BLaER1 treated with 17β-estradiol and CSF1 and Interleukin-3, amounts not matched to agents 10 nM and 100 nM (cell line): ENCODE results near the gene CHST3.
"Not testable (repeated sequence)": the region's sequence is repeated elsewhere in the genome, so short reads cannot be mapped to it uniquely, and the experiment has no call there.

Experiments used
- H3K27ac ChIP-seq, 11 experiments: shearing (Covaris generic); formaldehyde crosslinking; 2 replicates each; pipeline ENCODE4 v1.8.1; 2022
- H3K27me3 ChIP-seq, 11 experiments: shearing (Covaris generic); formaldehyde crosslinking; 2 replicates each; pipeline ENCODE4 v1.8.1; 2022
- H3K36me3 ChIP-seq, 11 experiments: shearing (Covaris generic); formaldehyde crosslinking; 2 replicates each; pipeline ENCODE4 v1.8.1; 2022
- H3K4me1 ChIP-seq, 10 experiments: shearing (Covaris generic); formaldehyde crosslinking; 2 replicates each; pipeline ENCODE4 v1.8.1; 2022
- H3K4me2 ChIP-seq, 11 experiments: shearing (Covaris generic); formaldehyde crosslinking; 2 replicates each; pipeline ENCODE4 v1.8.1; 2022
- H3K4me3 ChIP-seq, 10 experiments: shearing (Covaris generic); formaldehyde crosslinking; 2 replicates each; pipeline ENCODE4 v1.8.1; 2022
- H3K9ac ChIP-seq, 11 experiments: shearing (Covaris generic); formaldehyde crosslinking; 2 replicates each; pipeline ENCODE4 v1.8.1; 2022
- H3K9me3 ChIP-seq, 11 experiments: shearing (Covaris generic); formaldehyde crosslinking; replicated peaks in 1 of 11; 2 replicates each; pipeline ENCODE4 v1.8.1; 2022
- H4K20me1 ChIP-seq, 11 experiments: shearing (Covaris generic); formaldehyde crosslinking; 2 replicates each; pipeline ENCODE4 v1.8.1; 2022
- Cebpa-rat ChIP-seq, 11 experiments: shearing (Covaris generic); IDR thresholded peaks; 2 replicates each; pipeline ENCODE4 v1.8.1; 2022

The CHST3 gene

GRCh38 chr10:71974489-71975021 is 10.4 kb downstream of the CHST3 start:
- Histone ChIP-seq H3K36me3 (no peaks in the 10 kb centered on the region), H3K27ac (no peak overlapping the region), H3K4me1 (peaks cover 23 to 49% (median 35%) of the 10 kb centered on the region in 10 experiments), H3K4me2 (peak overlapping the region in 1 of 11 experiments; percentile 28; a peak in 1 of 22 replicates), H3K27me3 (peaks cover 0 to 24% (median 15%) of the 10 kb centered on the region in 11 experiments; a peak in 11 of 22 replicates), H3K9me3 (no peaks in the 10 kb centered on the region), H4K20me1 (peaks cover 0 to 35% (median 0%) of the 10 kb centered on the region in 11 experiments; a peak in 4 of 22 replicates), H3K9ac (no peak overlapping the region), H3K4me3 (no peak overlapping the region)
- no peak for TF ChIP-seq Cebpa-rat (IDR thresholded peaks at IDR 0.05)

DNA sequence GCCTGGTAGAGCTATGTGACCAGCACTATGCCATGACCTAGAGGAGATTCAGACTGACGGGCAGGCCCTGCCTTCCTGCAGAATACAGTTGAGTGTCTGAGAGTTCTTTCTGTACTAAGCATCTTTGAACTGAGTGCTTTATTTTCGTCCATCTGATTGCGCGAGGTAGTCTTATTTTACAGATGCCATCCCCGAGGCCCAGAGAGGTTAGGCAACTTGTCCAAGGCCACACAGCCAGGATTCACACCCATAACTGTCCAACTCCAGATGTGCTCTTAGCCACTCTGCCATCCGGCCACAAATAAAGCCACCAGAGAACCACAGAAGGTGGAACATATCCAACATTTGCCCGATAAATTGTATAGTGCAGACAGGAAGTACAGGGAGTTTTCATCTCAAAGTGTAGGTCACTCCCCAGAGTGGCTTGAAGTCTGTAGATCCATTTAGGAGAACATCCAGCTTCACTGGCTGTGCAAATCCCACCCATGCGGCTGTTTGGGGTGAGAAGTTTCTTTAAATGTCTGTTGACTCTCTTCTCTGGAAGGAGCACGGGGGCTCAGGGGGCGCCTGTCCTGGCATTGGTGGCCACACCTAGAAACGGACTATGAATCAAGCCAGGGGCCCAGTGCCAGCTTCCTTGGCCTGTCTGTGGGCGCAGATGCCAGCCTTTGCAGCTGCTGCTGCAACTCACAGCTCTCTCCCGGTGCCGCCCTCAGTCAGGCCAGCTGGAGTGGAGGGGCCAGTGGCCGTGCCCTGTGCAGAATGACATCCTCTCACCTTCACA is 11.1 kb downstream of the CHST3 start:
- peaks cover 0 to 24% (median 15%) of the 10 kb centered on the region in 11 experiments; a peak in 11 of 22 replicates for H3K27me3 ChIP-seq
- H4K20me1 ChIP-seq = peaks cover 0 to 28% (median 0%) of the 10 kb centered on the region in 11 experiments; a peak in 3 of 22 replicates
- no peak overlapping the region for H3K27ac ChIP-seq
- H3K4me1 ChIP-seq = peaks cover 31 to 55% (median 41%) of the 10 kb centered on the region in 10 experiments
- H3K36me3 ChIP-seq = no peaks in the 10 kb centered on the region
- H3K4me3 ChIP-seq = no peak overlapping the region
- H3K9ac ChIP-seq = no peak overlapping the region
- no peaks in the 10 kb centered on the region for H3K9me3 ChIP-seq
- peak overlapping the region in 2 of 11 experiments; percentile 5 to 11; a peak in 2 of 22 replicates for H3K4me2 ChIP-seq
- no peak for TF ChIP-seq Cebpa-rat (IDR thresholded peaks at IDR 0.05)

GRCh38 chr10:71975871-71976725 is 11.9 kb downstream of the CHST3 start:
- Histone ChIP-seq H3K4me2 (peak overlapping the region in 2 of 11 experiments; percentile 5 to 11; a peak in 2 of 22 replicates), H3K9me3 (no peaks in the 10 kb centered on the region), H3K4me1 (peaks cover 35 to 60% (median 41%) of the 10 kb centered on the region in 10 experiments), H4K20me1 (peaks cover 0 to 21% (median 0%) of the 10 kb centered on the region in 11 experiments; a peak in 3 of 22 replicates), H3K27me3 (peaks cover 0 to 21% (median 11%) of the 10 kb centered on the region in 11 experiments; a peak in 11 of 22 replicates), H3K27ac (no peak overlapping the region), H3K4me3 (no peak overlapping the region), H3K9ac (no peak overlapping the region), H3K36me3 (no peaks in the 10 kb centered on the region)
- no peak for TF ChIP-seq Cebpa-rat (IDR thresholded peaks at IDR 0.05)

DNA sequence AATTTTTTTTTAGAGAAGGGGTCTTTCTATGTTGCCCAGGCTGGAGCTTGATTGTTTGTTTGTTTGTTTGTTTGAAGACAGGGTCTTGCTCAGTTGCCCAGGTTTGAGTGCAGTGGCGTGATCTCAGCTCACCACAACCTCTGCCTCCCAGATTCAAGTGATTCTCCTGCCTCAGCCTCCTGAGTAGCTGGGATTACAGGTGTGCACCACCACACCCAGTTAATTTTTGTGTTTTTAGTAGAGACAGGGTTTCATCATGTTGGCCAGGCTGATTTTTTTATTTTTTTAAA is 13.4 kb downstream of the CHST3 start:
- not testable (repeated sequence) for H3K9ac ChIP-seq, H3K9me3 ChIP-seq, H3K27me3 ChIP-seq, H4K20me1 ChIP-seq, H3K4me3 ChIP-seq, H3K4me2 ChIP-seq, H3K27ac ChIP-seq, H3K36me3 ChIP-seq
- H3K4me1 ChIP-seq = peaks cover 41 to 65% (median 46%) of the 10 kb centered on the region in 10 experiments

- Histone ChIP-seq H3K27me3 (no peaks in the 10 kb centered on the region; a peak in 2 of 22 replicates), H3K4me1 (peaks cover 47 to 74% (median 55%) of the 10 kb centered on the region in 10 experiments), H3K4me3 (no peak overlapping the region), H3K9me3 (no peaks in the 10 kb centered on the region), H3K36me3 (no peaks in the 10 kb centered on the region), H4K20me1 (peaks cover 0 to 5% (median 0%) of the 10 kb centered on the region in 11 experiments; a peak in 1 of 22 replicates), H3K4me2 (peak overlapping the region; percentile 61 to 93 (median 81); a peak in 21 of 22 replicates), H3K27ac (0 out of 22 replicates have a peak overlapping the region, but pooled peaks of 1 of the 11 experiments have one; percentile 60), H3K9ac (no peak overlapping the region)
- no peak for TF ChIP-seq Cebpa-rat (IDR thresholded peaks at IDR 0.05)
Observed at GRCh38 chr10:71978476-71978875, 14.3 kb downstream of the CHST3 start.

GRCh38 chr10:71978988-71979691 is 14.9 kb downstream of the CHST3 start:
- Histone ChIP-seq H3K27me3 (no peaks in the 10 kb centered on the region; a peak in 2 of 22 replicates), H3K9me3 (no peaks in the 10 kb centered on the region), H3K4me3 (peak overlapping the region in 1 of 10 experiments; percentile 33; a peak in 1 of 20 replicates), H3K9ac (no peak overlapping the region; a peak in 2 of 22 replicates), H3K36me3 (no peaks in the 10 kb centered on the region), H4K20me1 (peaks cover 0 to 5% (median 0%) of the 10 kb centered on the region in 11 experiments; a peak in 1 of 22 replicates), H3K4me2 (peak overlapping the region; percentile 61 to 93 (median 81)), H3K4me1 (peaks cover 53 to 80% (median 61%) of the 10 kb centered on the region in 10 experiments), H3K27ac (peak overlapping the region in 5 of 11 experiments; percentile 5 to 60 (median 43); a peak in 7 of 22 replicates)
- no peak for TF ChIP-seq Cebpa-rat (IDR thresholded peaks at IDR 0.05)

DNA sequence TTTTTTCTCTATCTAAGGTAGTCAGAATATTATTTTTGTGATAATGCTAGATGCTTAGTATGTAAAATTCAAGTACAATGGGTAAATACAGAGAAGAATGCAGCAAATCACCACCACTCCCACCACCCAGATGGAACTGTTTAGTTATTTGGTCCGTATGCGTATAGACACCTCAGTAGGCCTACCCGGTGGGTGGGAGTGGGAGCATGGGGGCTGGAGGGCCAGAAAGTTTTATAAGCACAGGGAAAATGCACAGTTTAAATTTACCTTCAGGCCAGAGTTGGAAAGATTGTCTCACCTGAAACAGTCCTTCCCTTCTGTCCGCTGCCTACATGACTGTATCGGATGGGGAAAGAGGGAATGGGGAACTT is 15.5 kb downstream of the CHST3 start:
- no peak overlapping the region for H3K27ac ChIP-seq
- no peaks in the 10 kb centered on the region for H3K9me3 ChIP-seq
- H3K4me1 ChIP-seq = peaks cover 59 to 80% (median 64%) of the 10 kb centered on the region in 10 experiments
- peaks cover 0 to 4% (median 0%) of the 10 kb centered on the region in 11 experiments; a peak in 1 of 22 replicates for H4K20me1 ChIP-seq
- TF ChIP-seq Cebpa-rat (IDR thresholded peaks at IDR 0.05) = no peak
- H3K4me3 ChIP-seq = no peak overlapping the region
- peak overlapping the region; percentile 61 to 93 (median 81) for H3K4me2 ChIP-seq
- H3K27me3 ChIP-seq = no peaks in the 10 kb centered on the region; a peak in 2 of 22 replicates
- no peaks in the 10 kb centered on the region for H3K36me3 ChIP-seq
- H3K9ac ChIP-seq = no peak overlapping the region
